Frontal cortex (tissue), 4 donors: ENCODE data around the gene ASTN2. TPM values are rescaled to one million over a fixed set of nuclear protein-coding genes. Genes with fewer than 3 reads are reported as not detected.
"Not testable (repeated sequence)": the region's sequence is repeated elsewhere in the genome, so short reads cannot be mapped to it uniquely, and the experiment has no call there.

ENCODE experiments used
- DNase-seq, 2 donors: peaks; one replicate each; pipeline ENCODE4 v3.0.0; 2012; ENCODE audit warnings: low spot score in 2 of 2
- FAIRE-seq: peaks from 2 replicates; lab custom pipeline; 2012; peaks lifted over from hg19 to GRCh38; lab: Jason Lieb, UNC
- total RNA-seq: library from RNA; depleted of rRNA; stranded (reverse); fragments of >200 nt; gene quantifications from one replicate; pipeline ENCODE4 v1.2.3, GENCODE V29; 2014
- donor health status: control.
- donor health status: control.
- donor health status: control.

Gene ASTN2
- total RNA-seq, 1 donor from 2014 or later = 23.2 TPM

- no peak for FAIRE-seq
- DNase-seq = no peak
Measured at GRCh38 chr9:116910201-116910600, 504.7 kb downstream of the ASTN2 start.

GRCh38 chr9:116907989-116908388 lies 506.9 kb downstream of the ASTN2 start:
- no peak for FAIRE-seq
- no peak for DNase-seq

- FAIRE-seq (no peak), DNase-seq (peak; percentile 2 to 22)
Measured at GRCh38 chr9:116905171-116905588, 509.7 kb downstream of the ASTN2 start.

- FAIRE-seq = no peak
Measured at GRCh38 chr9:116904165-116904564, 510.7 kb downstream of the ASTN2 start.

GRCh38 chr9:116901260-116901659 lies 513.6 kb downstream of the ASTN2 start:
- DNase-seq = no peak
- no peak for FAIRE-seq

More at GRCh38 chr9:116904165-116904564, 510.7 kb downstream of the ASTN2 start:
- no peak for DNase-seq

- DNase-seq (no peak), FAIRE-seq (no peak)
Measured at GRCh38 chr9:116900543-116900942, 514.3 kb downstream of the ASTN2 start.

GRCh38 chr9:116900007-116900367 lies 514.9 kb downstream of the ASTN2 start:
- no peak for DNase-seq
- no peak for FAIRE-seq

- FAIRE-seq = no peak
- no peak for DNase-seq
Measured at GRCh38 chr9:116899337-116900006, 515.4 kb downstream of the ASTN2 start.

GRCh38 chr9:116898131-116898530 lies 516.7 kb downstream of the ASTN2 start:
- not testable (repeated sequence) for FAIRE-seq, DNase-seq

- no peak for DNase-seq
- FAIRE-seq = no peak
Measured at GRCh38 chr9:116897201-116897600, 517.7 kb downstream of the ASTN2 start.

- DNase-seq (no peak), FAIRE-seq (no peak)
Measured at GRCh38 chr9:116895961-116896360, 518.9 kb downstream of the ASTN2 start.

GRCh38 chr9:116891424-116891823 lies 523.4 kb downstream of the ASTN2 start:
- FAIRE-seq (no peak), DNase-seq (peak in 1 of 2 donors; percentile 1)

- DNase-seq, FAIRE-seq: not testable (repeated sequence)
Measured at GRCh38 chr9:116888476-116888875, 526.4 kb downstream of the ASTN2 start.

- DNase-seq (no peak), FAIRE-seq (no peak)
Measured at GRCh38 chr9:116888066-116888465, 526.8 kb downstream of the ASTN2 start.

- FAIRE-seq (no peak), DNase-seq (no peak)
Measured at GRCh38 chr9:116883676-116884075, 531.2 kb downstream of the ASTN2 start.

GRCh38 chr9:116877072-116877471 lies 537.8 kb downstream of the ASTN2 start:
- no peak for FAIRE-seq

GRCh38 chr9:116875576-116875975 lies 539.3 kb downstream of the ASTN2 start:
- DNase-seq (no peak), FAIRE-seq (no peak)

More at GRCh38 chr9:116877072-116877471, 537.8 kb downstream of the ASTN2 start:
- no peak for DNase-seq

GRCh38 chr9:116873937-116874914 lies 540.6 kb downstream of the ASTN2 start:
- no peak for FAIRE-seq
- DNase-seq = no peak

GRCh38 chr9:116873491-116873890 lies 541.4 kb downstream of the ASTN2 start:
- DNase-seq (no peak), FAIRE-seq (no peak)

GRCh38 chr9:116870566-116870965 lies 544.3 kb downstream of the ASTN2 start:
- no peak for FAIRE-seq

GRCh38 chr9:116868201-116868600 lies 546.7 kb downstream of the ASTN2 start:
- no peak for DNase-seq
- no peak for FAIRE-seq

More at GRCh38 chr9:116870566-116870965, 544.3 kb downstream of the ASTN2 start:
- no peak for DNase-seq
